Testis (tissue), 3 donors: Measurements from ENCODE around the gene ITGA1. TPM values are rescaled to one million over a fixed set of nuclear protein-coding genes. Genes with fewer than 3 reads are reported as not detected.
"Not testable (repeated sequence)": the region's sequence is repeated elsewhere in the genome, so short reads cannot be mapped to it uniquely, and the experiment has no call there.

Experiments
- DNase-seq: peaks from one replicate; pipeline ENCODE4 v3.0.0-alpha.2; 2019
- H3K27ac ChIP-seq, 2 donors: fragments of 200-600 bp; sonication (generic); one replicate each; pipeline ENCODE4 v1.5.1; 2019
- H3K27me3 ChIP-seq: fragments of 200-600 bp; sonication (generic); one replicate; pipeline ENCODE4 v1.5.1; 2019
- H3K36me3 ChIP-seq: fragments of 200-600 bp; sonication (generic); one replicate; pipeline ENCODE4 v1.5.1; 2017; ENCODE audit warnings: low read depth; ENCODE audit errors: missing control alignments
- H3K4me1 ChIP-seq: fragments of 200-600 bp; sonication (generic); one replicate; pipeline ENCODE4 v1.5.1; 2019
- H3K4me3 ChIP-seq, 2 donors: fragments of 200-600 bp; sonication (generic); one replicate each; pipeline ENCODE4 v1.5.1; 2017 to 2019
- H3K9me3 ChIP-seq: fragments of 200-600 bp; sonication (generic); one replicate; pipeline ENCODE4 v1.5.1; 2017
- CTCF ChIP-seq, 3 experiments: fragments of 450-650 bp in 2 of 3; fragments of 200-600 bp in 1 of 3; sonication (generic) in 1 of 3; IDR thresholded peaks; one replicate each; pipeline ENCODE4 v1.5.1; 2016 to 2019; ENCODE audit warnings: antibody characterized with exemption in 3 of 3, mild to moderate bottlenecking in 2 of 3, moderate library complexity in 1 of 3
- POLR2A ChIP-seq: fragments of 450-650 bp; IDR thresholded peaks from one replicate; pipeline ENCODE4 v1.6.1; 2017; ENCODE audit warnings: antibody characterized with exemption, mild to moderate bottlenecking, moderate library complexity
- WGBS, 2 donors: methylation state at CpG; one replicate each; pipeline ENCODE4 v1.1.5; 2018; 5-methylcytosine and 5-hydroxymethylcytosine counted together
- intact Hi-C: fragments of 100-400 bp; cut with DNase I; formaldehyde crosslinking; loops from one replicate; pipeline ENCODE4 v1.15.1; 2023; ENCODE audit warnings: low total_unique reads
- polyA plus RNA-seq: library from polyadenylated mRNA; stranded (reverse); fragments of 350-450 nt; fragmentation: Illumina TruSeq; extraction: RNeasy Lipid Tissue Mini Kit (QIAGEN cat#74804); gene quantifications from one replicate; pipeline ENCODE4 v1.2.3, GENCODE V29; 2014; ENCODE audit warnings: low read depth, low replicate concordance; ENCODE audit not compliant: insufficient read depth
- total RNA-seq, 2 donors: library from RNA; depleted of rRNA; stranded (reverse); fragments of >200 nt; gene quantifications; one replicate each; pipeline ENCODE4 v1.2.3, GENCODE V29; 2016

The ITGA1 gene
- total and polyA plus RNA-seq, 3 donors from 2014 or later = 7.3 to 8.1 (median 7.5) TPM

- no peaks in the 10 kb centered on the region for H3K27me3 ChIP-seq
- H3K27ac ChIP-seq = no peak overlapping the region
- intact Hi-C loops = no loop called here
- H3K4me3 ChIP-seq = no peak overlapping the region
- no peaks in the 10 kb centered on the region for H3K9me3 ChIP-seq
- no peaks in the 10 kb centered on the region for H3K36me3 ChIP-seq
- no peak for DNase-seq
- 95% methylated on average over 5 of the region's 5 CpGs for WGBS, 2 donors
- TF ChIP-seq CTCF (IDR thresholded peaks at IDR 0.05) (no peak), POLR2A (no peak)
- H3K4me1 ChIP-seq = peaks cover 13% of the 10 kb centered on the region
Observed at GRCh38 chr5:52861368-52861767, 73.7 kb downstream of the ITGA1 start.

- Histone ChIP-seq H3K9me3 (no peaks in the 10 kb centered on the region), H3K27ac (no peak overlapping the region), H3K36me3 (no peaks in the 10 kb centered on the region), H3K27me3 (no peaks in the 10 kb centered on the region), H3K4me3 (no peak overlapping the region), H3K4me1 (peaks cover 13% of the 10 kb centered on the region)
- WGBS, 2 donors = 63 to 69% methylated on average over 2 of the region's 2 CpGs
- DNase-seq = no peak
- no peak for TF ChIP-seq POLR2A
- intact Hi-C loops = no loop called here
Observed at GRCh38 chr5:52863715-52864290, 76.1 kb downstream of the ITGA1 start.

- H3K4me3 ChIP-seq = no peak overlapping the region
- H3K4me1 ChIP-seq = peaks cover 13% of the 10 kb centered on the region
- intact Hi-C loops = no loop called here
- no peak for TF ChIP-seq CTCF (IDR thresholded peaks at IDR 0.05)
- no peak for TF ChIP-seq POLR2A
- WGBS, 2 donors = 20 to 26% methylated on average over 2 of the region's 2 CpGs
- no peaks in the 10 kb centered on the region for H3K36me3 ChIP-seq
- DNase-seq = no peak
- H3K27me3 ChIP-seq = no peaks in the 10 kb centered on the region
- H3K9me3 ChIP-seq = no peaks in the 10 kb centered on the region
- H3K27ac ChIP-seq = no peak overlapping the region
Observed at GRCh38 chr5:52864371-52864770, 76.7 kb downstream of the ITGA1 start.

- WGBS, 2 donors = 76 to 81% methylated on average over 3 of the region's 3 CpGs
- H3K27me3 ChIP-seq = no peaks in the 10 kb centered on the region
- no peak for TF ChIP-seq CTCF (IDR thresholded peaks at IDR 0.05)
- TF ChIP-seq POLR2A = no peak
- no peak overlapping the region for H3K4me3 ChIP-seq
- H3K4me1 ChIP-seq = peaks cover 13% of the 10 kb centered on the region
- H3K27ac ChIP-seq = no peak overlapping the region
- DNase-seq = no peak
- no peaks in the 10 kb centered on the region for H3K9me3 ChIP-seq
- intact Hi-C loops = no loop called here
- no peaks in the 10 kb centered on the region for H3K36me3 ChIP-seq
Observed at GRCh38 chr5:52864884-52865283, 77.2 kb downstream of the ITGA1 start.

GRCh38 chr5:52865991-52866390 lies 78.3 kb downstream of the ITGA1 start:
- H3K4me1 ChIP-seq = peaks cover 13% of the 10 kb centered on the region
- H3K9me3 ChIP-seq, H3K4me3 ChIP-seq, H3K27me3 ChIP-seq, H3K27ac ChIP-seq, H3K36me3 ChIP-seq, intact Hi-C loops, DNase-seq: not testable (repeated sequence)
- 95 to 96% methylated on average over 2 of the region's 2 CpGs for WGBS, 2 donors

GRCh38 chr5:52867809-52868208 lies 80.1 kb downstream of the ITGA1 start:
- TF ChIP-seq POLR2A = no peak
- Histone ChIP-seq H3K27me3 (no peaks in the 10 kb centered on the region), H3K4me3 (no peak overlapping the region), H3K4me1 (peaks cover 13% of the 10 kb centered on the region), H3K27ac (no peak overlapping the region), H3K36me3 (no peaks in the 10 kb centered on the region), H3K9me3 (no peaks in the 10 kb centered on the region)
- intact Hi-C loops = no loop called here
- DNase-seq = no peak
- 93 to 96% methylated on average over 2 of the region's 2 CpGs for WGBS, 2 donors
